NCI-H510A treated with DMSO at 0.1 percent for 48 hours (cell line): ENCODE measurements around the gene SMIM33.
A peak's percentile ranks its signal among the peaks of the same experiment; 100 is the strongest.
"Not testable (repeated sequence)": the region's sequence is repeated elsewhere in the genome, so short reads cannot be mapped to it uniquely, and the experiment has no call there.

ENCODE experiments used
- DNase-seq: peaks from one replicate; lab custom pipeline; 2025; lab: John Stamatoyannopoulos, UW

The SMIM33 gene

GRCh38 chr5:139457241-139457640 lies 13.6 kb upstream of the SMIM33 start:
- DNase-seq = no peak

GRCh38 chr5:139457653-139458306 lies 13.0 kb upstream of the SMIM33 start:
- no peak for DNase-seq

- DNase-seq = no peak
Measured at GRCh38 chr5:139458580-139459407, 12.0 kb upstream of the SMIM33 start.

- DNase-seq = no peak
Measured at GRCh38 chr5:139459451-139459934, 11.3 kb upstream of the SMIM33 start.

GRCh38 chr5:139460455-139460854 lies 10.3 kb upstream of the SMIM33 start:
- no peak for DNase-seq

- no peak for DNase-seq
Measured at GRCh38 chr5:139461176-139461575, 9.6 kb upstream of the SMIM33 start.

- no peak for DNase-seq
Measured at GRCh38 chr5:139461698-139462097, 9.1 kb upstream of the SMIM33 start.

GRCh38 chr5:139462586-139463276 lies 8.1 kb upstream of the SMIM33 start, which contains the start of gene ECSCR:
Gene ECSCR, minus strand, starts transcription at chr5:139462743. Its CDS starts 73 bp downstream, at chr5:139462670.
- no peak for DNase-seq

- no peak for DNase-seq
Measured at GRCh38 chr5:139468421-139468931, 2.3 kb upstream of the SMIM33 start.

GRCh38 chr5:139472386-139473030 lies 1.7 kb downstream of the SMIM33 start:
- DNase-seq = no peak

GRCh38 chr5:139473105-139473504 lies 2.3 kb downstream of the SMIM33 start:
- DNase-seq = no peak

GRCh38 chr5:139473565-139473964 lies 2.8 kb downstream of the SMIM33 start:
- no peak for DNase-seq

GRCh38 chr5:139474890-139475791 lies 4.3 kb downstream of the SMIM33 start:
- DNase-seq = no peak

GRCh38 chr5:139475865-139476617 lies 5.2 kb downstream of the SMIM33 start:
- DNase-seq = no peak

- not testable (repeated sequence) for DNase-seq
Measured at GRCh38 chr5:139478657-139479423, 8.0 kb downstream of the SMIM33 start.

- not testable (repeated sequence) for DNase-seq
Measured at GRCh38 chr5:139479729-139480128, 8.9 kb downstream of the SMIM33 start.

GRCh38 chr5:139481122-139481533 lies 10.3 kb downstream of the SMIM33 start:
- no peak for DNase-seq

- DNase-seq = peak; percentile 29
Measured at GRCh38 chr5:139481580-139482049, 10.8 kb downstream of the SMIM33 start.
